SJSA1 (cell line): ENCODE results near the gene LRMDA. TPM values are rescaled to one million over a fixed set of nuclear protein-coding genes. Genes with fewer than 3 reads are reported as not detected.
"Not testable (repeated sequence)": the region's sequence is repeated elsewhere in the genome, so short reads cannot be mapped to it uniquely, and the experiment has no call there.

Experiments
- DNase-seq, 2 experiments: peaks; one replicate each; pipeline ENCODE4 v3.0.0-alpha.2; 2015 to 2020; ENCODE audit warnings: low spot score in 2 of 2, low read depth in 1 of 2
- H3K27ac ChIP-seq: fragments of 250-450 bp; sonication (Bioruptor Pico); 2 replicates; pipeline ENCODE4 v1.5.1; 2020; ENCODE audit warnings: mild to moderate bottlenecking, moderate library complexity
- H3K27me3 ChIP-seq: fragments of 250-450 bp; sonication (Bioruptor Pico); replicated peaks from 2 replicates; pipeline ENCODE4 v1.5.1; 2020; ENCODE audit warnings: mild to moderate bottlenecking, moderate library complexity
- H3K36me3 ChIP-seq: fragments of 250-450 bp; sonication (Bioruptor Pico); 2 replicates; pipeline ENCODE4 v1.5.1; 2020; ENCODE audit warnings: mild to moderate bottlenecking
- H3K4me1 ChIP-seq: fragments of 250-450 bp; sonication (Bioruptor Pico); replicated peaks from 2 replicates; pipeline ENCODE4 v1.6.1; 2021; ENCODE audit warnings: mild to moderate bottlenecking
- H3K4me3 ChIP-seq: fragments of 250-450 bp; sonication (Bioruptor Pico); 2 replicates; pipeline ENCODE4 v1.5.1; 2020; ENCODE audit warnings: mild to moderate bottlenecking
- H3K9me3 ChIP-seq: fragments of 250-450 bp; sonication (Bioruptor Pico); replicated peaks from 2 replicates; pipeline ENCODE4 v1.5.1; 2020; ENCODE audit warnings: mild to moderate bottlenecking
- total RNA-seq: library from RNA; depleted of rRNA; stranded (reverse); fragments of >200 nt; shearing (Covaris generic); gene quantifications from 2 replicates; pipeline ENCODE4 v1.2.3, GENCODE V29; 2014; rRNA removed

Gene LRMDA
- total RNA-seq, 1 experiment from 2014 or later = not detected

GRCh38 chr10:76560338-76560737 is 1128.9 kb downstream of the LRMDA start:
- no peak overlapping the region for H3K27ac ChIP-seq
- no peaks in the 10 kb centered on the region for H3K9me3 ChIP-seq
- H3K4me1 ChIP-seq = peaks cover 44% of the 10 kb centered on the region
- H3K27me3 ChIP-seq = no peaks in the 10 kb centered on the region
- H3K36me3 ChIP-seq = no peaks in the 10 kb centered on the region
- DNase-seq = no peak
- no peak overlapping the region for H3K4me3 ChIP-seq

- Histone ChIP-seq H3K36me3 (no peaks in the 10 kb centered on the region), H3K4me3 (no peak overlapping the region), H3K27me3 (no peaks in the 10 kb centered on the region), H3K4me1 (peaks cover 37% of the 10 kb centered on the region), H3K9me3 (no peaks in the 10 kb centered on the region), H3K27ac (no peak overlapping the region)
- DNase-seq = no peak
Observed at GRCh38 chr10:76563286-76563685, 1131.9 kb downstream of the LRMDA start.

- H3K27ac ChIP-seq = no peak overlapping the region
- H3K4me1 ChIP-seq = peaks cover 14% of the 10 kb centered on the region
- H3K27me3 ChIP-seq = no peaks in the 10 kb centered on the region
- no peaks in the 10 kb centered on the region for H3K9me3 ChIP-seq
- no peak overlapping the region for H3K4me3 ChIP-seq
- DNase-seq = no peak
- no peaks in the 10 kb centered on the region for H3K36me3 ChIP-seq
Observed at GRCh38 chr10:76572021-76572420, 1140.6 kb downstream of the LRMDA start.

- Histone ChIP-seq H3K4me3 (no peak overlapping the region), H3K9me3 (no peaks in the 10 kb centered on the region), H3K36me3 (no peaks in the 10 kb centered on the region), H3K4me1 (peaks cover 14% of the 10 kb centered on the region), H3K27ac (no peak overlapping the region), H3K27me3 (no peaks in the 10 kb centered on the region)
- peak in 1 of 2 experiments; percentile 48 for DNase-seq
Observed at GRCh38 chr10:76576276-76576962, 1145.0 kb downstream of the LRMDA start.

GRCh38 chr10:76577455-76577854 is 1146.0 kb downstream of the LRMDA start:
- H3K27ac ChIP-seq = no peak overlapping the region
- H3K27me3 ChIP-seq = no peaks in the 10 kb centered on the region
- H3K36me3 ChIP-seq = no peaks in the 10 kb centered on the region
- H3K4me1 ChIP-seq = peaks cover 19% of the 10 kb centered on the region
- H3K4me3 ChIP-seq = no peak overlapping the region
- no peaks in the 10 kb centered on the region for H3K9me3 ChIP-seq
- DNase-seq = no peak

- Histone ChIP-seq H3K4me3 (no peak overlapping the region), H3K36me3 (no peaks in the 10 kb centered on the region), H3K4me1 (peaks cover 27% of the 10 kb centered on the region), H3K9me3 (no peaks in the 10 kb centered on the region), H3K27ac (no peak overlapping the region), H3K27me3 (no peaks in the 10 kb centered on the region)
- DNase-seq = no peak
Observed at GRCh38 chr10:76581506-76582256, 1150.3 kb downstream of the LRMDA start.

- H3K27ac ChIP-seq = peak overlapping the region; percentile 81
- DNase-seq = peak in 1 of 2 experiments; percentile 28
- no peak overlapping the region for H3K4me3 ChIP-seq
- peaks cover 27% of the 10 kb centered on the region for H3K4me1 ChIP-seq
- no peaks in the 10 kb centered on the region for H3K9me3 ChIP-seq
- H3K36me3 ChIP-seq = no peaks in the 10 kb centered on the region
- H3K27me3 ChIP-seq = no peaks in the 10 kb centered on the region
Observed at GRCh38 chr10:76582531-76582930, 1151.1 kb downstream of the LRMDA start.

- DNase-seq = peak; percentile 79 to 95
- H3K27ac ChIP-seq = peak overlapping the region; percentile 81
- peaks cover 27% of the 10 kb centered on the region for H3K4me1 ChIP-seq
- no peak overlapping the region for H3K4me3 ChIP-seq
- no peaks in the 10 kb centered on the region for H3K36me3 ChIP-seq
- no peaks in the 10 kb centered on the region for H3K9me3 ChIP-seq
- no peaks in the 10 kb centered on the region for H3K27me3 ChIP-seq
Observed at GRCh38 chr10:76583711-76584161, 1152.3 kb downstream of the LRMDA start.

- Histone ChIP-seq H3K4me1 (peaks cover 27% of the 10 kb centered on the region), H3K27ac (peak overlapping the region; percentile 81)
- DNase-seq, H3K36me3 ChIP-seq, H3K9me3 ChIP-seq, H3K27me3 ChIP-seq, H3K4me3 ChIP-seq: not testable (repeated sequence)
Observed at GRCh38 chr10:76584466-76584865, 1153.0 kb downstream of the LRMDA start.

Other genes starting within 250 kb of the LRMDA start
- gene VDAC2, start 220.8 kb upstream of the LRMDA start, total RNA-seq = 223 and 224 TPM in 2 replicates
- gene COMTD1, start 195.7 kb upstream of the LRMDA start, total RNA-seq = 8.8 and 19.7 TPM in 2 replicates
- 2.6 and 6.0 TPM in 2 replicates for gene ZNF503, start 29.9 kb upstream of the LRMDA start, total RNA-seq